NCI-H2196 treated with DMSO at 0.1 percent for 48 hours (cell line): Measurements from ENCODE around the gene DNAH12.
"Not testable (repeated sequence)": the region's sequence is repeated elsewhere in the genome, so short reads cannot be mapped to it uniquely, and the experiment has no call there.

ENCODE experiments used
- DNase-seq: peaks from one replicate; lab custom pipeline; 2025; ENCODE audit not compliant: unreplicated experiment; lab: John Stamatoyannopoulos, UW

Gene DNAH12

GRCh38 chr3:57335283-57335938 is 208.7 kb downstream of the DNAH12 start:
- no peak for DNase-seq

GRCh38 chr3:57331078-57331610 is 213.0 kb downstream of the DNAH12 start:
- no peak for DNase-seq

GRCh38 chr3:57326498-57326897 is 217.6 kb downstream of the DNAH12 start:
- not testable (repeated sequence) for DNase-seq

- no peak for DNase-seq
These were observed 229.9 kb downstream of the DNAH12 start for GRCh38 chr3:57314204-57314603.

GRCh38 chr3:57309769-57310360 is 234.3 kb downstream of the DNAH12 start:
- DNase-seq = no peak

- not testable (repeated sequence) for DNase-seq
These were observed 240.6 kb downstream of the DNAH12 start for GRCh38 chr3:57303520-57303919.

GRCh38 chr3:57298041-57298440 is 246.1 kb downstream of the DNAH12 start:
- DNase-seq = no peak

GRCh38 chr3:57292897-57293526 is 251.1 kb downstream of the DNAH12 start:
- no peak for DNase-seq

- no peak for DNase-seq
These were observed 251.8 kb downstream of the DNAH12 start, which contains the start of gene ASB14 for GRCh38 chr3:57292159-57292896. Gene ASB14, minus strand, starts transcription at chr3:57292685. Its CDS starts 652 bp downstream, at chr3:57292033.

- DNase-seq = no peak
These were observed 255.7 kb downstream of the DNAH12 start for GRCh38 chr3:57288403-57288802.

- DNase-seq = no peak
These were observed 256.9 kb downstream of the DNAH12 start for GRCh38 chr3:57287205-57287604.

GRCh38 chr3:57283334-57283733 is 260.8 kb downstream of the DNAH12 start:
- no peak for DNase-seq

- DNase-seq = no peak
These were observed 262.4 kb downstream of the DNAH12 start for GRCh38 chr3:57281715-57282114.

- no peak for DNase-seq
These were observed 264.5 kb downstream of the DNAH12 start for GRCh38 chr3:57279685-57280084.

GRCh38 chr3:57278237-57278636 is 265.9 kb downstream of the DNAH12 start:
- no peak for DNase-seq

- DNase-seq = no peak
These were observed 268.8 kb downstream of the DNAH12 start for GRCh38 chr3:57275393-57275792.

- no peak for DNase-seq
These were observed 269.3 kb downstream of the DNAH12 start for GRCh38 chr3:57274845-57275244.

- DNase-seq = no peak
These were observed 275.7 kb downstream of the DNAH12 start for GRCh38 chr3:57268416-57268815.

- DNase-seq = no peak
These were observed 282.2 kb downstream of the DNAH12 start for GRCh38 chr3:57261929-57262328.

GRCh38 chr3:57261119-57261518 is 283.0 kb downstream of the DNAH12 start:
- DNase-seq = no peak

- DNase-seq = no peak
These were observed 286.5 kb downstream of the DNAH12 start for GRCh38 chr3:57257678-57258077.
